Measurements from ENCODE around the gene HOXB2.
"Not testable (repeated sequence)": the region's sequence is repeated elsewhere in the genome, so short reads cannot be mapped to it uniquely, and the experiment has no call there.

Gene HOXB2

DNA sequence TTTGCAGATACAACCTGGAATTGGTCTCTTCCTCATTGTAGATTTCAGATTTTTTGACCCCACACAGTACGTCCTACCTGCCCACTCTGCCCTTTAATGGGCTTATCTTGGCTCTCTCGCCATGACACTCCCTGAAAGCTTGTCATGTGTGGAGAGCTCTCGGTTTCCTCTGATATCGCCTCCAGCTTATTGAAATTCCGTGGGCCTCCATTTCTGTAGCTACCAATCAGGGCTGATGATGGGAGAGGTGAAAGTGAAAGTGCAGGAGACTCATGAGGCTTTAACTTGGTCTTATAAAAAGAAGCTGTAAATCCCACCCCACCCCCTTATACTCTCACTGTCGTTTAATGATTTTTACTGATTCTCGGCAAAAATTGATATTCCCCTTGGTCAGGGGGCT is 31.8 kb downstream of the HOXB2 start:
- DNase-seq = no peak

DNA sequence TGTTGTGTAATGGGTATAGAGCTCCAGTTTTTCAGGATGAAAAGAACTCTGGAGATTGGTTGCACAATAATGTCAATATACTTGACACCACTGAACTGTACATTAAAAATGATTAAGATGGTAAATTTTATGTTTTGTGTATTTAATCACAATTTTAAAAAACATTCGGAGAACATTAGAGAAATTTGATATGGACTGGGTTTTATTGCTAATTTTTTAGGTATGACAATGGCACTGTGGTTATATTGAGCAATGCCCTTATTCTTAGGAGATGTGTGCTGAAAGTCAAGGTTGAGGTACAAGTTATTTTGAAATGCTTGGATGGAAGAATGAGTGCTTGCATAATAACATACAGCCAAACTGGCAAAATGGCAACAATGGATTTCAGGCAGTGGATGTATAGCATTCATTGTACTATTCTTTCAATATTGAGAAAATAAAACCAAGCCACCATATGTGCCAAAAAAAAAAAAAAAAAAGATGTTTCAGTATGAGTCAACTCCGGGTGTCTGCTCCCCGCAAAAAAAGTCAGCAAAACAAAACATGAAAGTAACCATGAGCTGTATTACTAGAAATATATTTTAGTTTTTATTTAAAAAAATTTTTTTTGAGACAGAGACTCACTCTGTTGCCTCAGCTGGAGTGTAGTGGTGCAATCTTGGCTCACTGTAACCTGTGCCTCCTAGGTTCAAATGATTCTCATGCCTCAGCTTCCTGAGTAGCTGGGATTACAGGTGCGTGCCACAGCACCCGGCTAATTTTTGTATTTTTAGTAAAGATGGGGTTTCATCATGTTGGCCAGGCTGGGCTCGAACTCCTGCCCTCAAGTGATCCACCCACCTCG is 33.9 kb downstream of the HOXB2 start:
- no peak for DNase-seq

DNA sequence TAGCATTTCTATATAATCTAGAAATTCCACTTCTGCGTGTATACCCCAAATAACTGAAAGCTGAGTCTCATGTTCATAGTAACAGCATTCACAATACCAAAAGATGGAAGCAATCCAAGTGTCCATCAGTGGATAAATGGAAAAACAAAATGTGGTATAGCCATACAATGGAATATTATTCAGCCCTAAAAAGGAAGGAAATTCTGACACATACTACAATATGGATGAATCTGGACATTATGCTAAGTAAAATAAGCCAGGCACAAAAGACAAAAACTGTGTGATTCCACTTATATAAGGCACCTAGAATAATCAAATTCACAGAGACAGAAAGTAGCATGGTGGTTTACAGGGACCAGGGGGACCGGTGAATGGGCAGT is 34.5 kb downstream of the HOXB2 start:
- DNase-seq = no peak

DNA sequence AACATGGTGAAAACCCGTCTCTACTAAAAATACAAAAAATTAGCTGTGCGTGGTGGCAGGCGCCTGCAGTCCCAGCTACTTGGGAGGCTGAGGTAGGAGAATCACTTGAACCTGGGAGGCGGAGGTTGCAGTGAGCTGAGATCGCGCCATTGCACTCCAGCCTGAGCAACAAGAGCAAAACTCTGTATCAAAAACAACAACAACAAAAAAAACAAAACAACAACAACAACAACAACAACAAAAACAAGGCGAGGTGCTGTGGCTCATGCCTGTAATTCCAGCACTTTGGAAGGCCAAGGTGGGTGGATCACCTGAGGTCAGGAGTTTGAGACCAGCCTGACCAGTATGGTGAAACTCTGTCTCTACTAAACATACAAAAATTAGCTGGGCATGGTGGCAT is 35.2 kb downstream of the HOXB2 start:
- DNase-seq = not testable (repeated sequence)

DNA sequence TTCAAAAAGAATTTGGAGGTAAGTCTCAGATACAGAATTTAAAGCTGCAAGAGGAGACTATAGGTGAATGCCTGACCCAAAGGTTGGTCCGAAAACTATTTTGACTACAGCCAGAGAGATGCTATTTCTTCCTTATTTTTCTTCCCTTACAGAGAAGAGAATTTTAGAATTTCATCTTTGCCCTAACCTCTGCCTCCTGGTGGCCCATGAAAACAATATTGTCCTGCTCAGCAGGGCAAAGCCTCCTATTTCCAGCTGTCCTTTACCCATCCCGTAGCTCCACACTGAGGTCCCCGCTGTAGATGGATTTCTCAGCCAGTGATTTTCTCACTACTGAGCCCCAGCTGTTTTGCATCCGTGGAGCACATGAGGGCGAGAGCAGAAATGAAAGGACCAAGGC is 38.7 kb downstream of the HOXB2 start:
- no peak for DNase-seq

DNA sequence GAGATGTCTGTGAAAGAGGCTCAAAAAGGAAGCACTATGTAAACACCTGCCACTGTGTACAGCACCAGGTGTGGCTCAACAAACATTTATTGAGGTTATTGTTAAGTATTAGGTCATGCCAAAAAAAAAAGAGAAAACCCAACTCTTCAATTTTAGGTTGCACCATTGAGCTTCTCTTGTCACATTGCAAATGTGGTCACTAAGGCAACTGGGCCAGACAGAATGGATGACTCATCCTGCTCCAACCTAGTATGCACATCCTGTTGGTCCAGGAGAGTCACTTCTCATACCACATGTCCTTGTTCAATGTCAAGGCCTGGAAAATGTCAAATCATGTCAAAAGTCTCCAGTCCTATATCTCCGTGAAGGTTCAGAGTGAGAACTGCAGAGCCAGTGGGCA is 39.1 kb downstream of the HOXB2 start:
- DNase-seq = peak; percentile 20 to 51

DNA sequence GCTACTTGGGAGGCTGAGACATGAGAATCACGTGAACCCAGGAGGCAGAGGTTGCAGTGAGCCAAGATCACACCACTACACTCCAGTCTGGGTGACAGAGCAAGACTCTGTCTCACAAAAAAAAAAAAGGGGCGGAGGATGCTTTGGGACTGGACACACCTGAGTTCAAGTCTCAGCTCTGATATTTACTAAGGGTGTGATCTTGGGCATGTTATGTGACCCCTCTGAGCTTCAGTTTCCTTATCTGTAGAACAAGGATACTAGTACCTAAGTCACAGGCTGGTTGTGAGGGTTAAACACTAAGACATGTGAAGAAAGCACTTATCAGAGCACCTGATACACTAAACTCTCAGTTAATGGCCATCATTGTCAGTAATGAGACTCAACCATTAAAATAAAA is 40.0 kb downstream of the HOXB2 start:
- DNase-seq = no peak

DNA sequence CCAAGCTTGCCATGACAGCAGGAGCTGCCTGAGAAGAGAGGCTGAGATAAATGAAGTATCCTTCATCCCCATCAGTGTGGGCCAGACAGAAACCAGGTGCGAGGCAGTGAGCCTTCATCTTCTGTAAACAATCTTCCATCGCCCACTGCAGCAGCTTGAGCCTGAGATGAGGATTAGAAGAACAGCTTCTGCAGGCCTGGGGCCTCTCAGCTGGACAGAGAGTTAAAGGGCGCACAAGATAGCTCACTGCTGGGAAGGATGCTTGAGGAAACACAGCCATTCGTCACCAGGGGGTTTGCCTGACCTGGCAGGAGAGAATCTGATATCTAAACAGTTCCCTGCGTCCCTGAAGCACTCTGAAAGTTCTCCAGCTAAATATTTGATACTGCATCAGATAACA is 41.2 kb downstream of the HOXB2 start:
- no peak for DNase-seq

DNA sequence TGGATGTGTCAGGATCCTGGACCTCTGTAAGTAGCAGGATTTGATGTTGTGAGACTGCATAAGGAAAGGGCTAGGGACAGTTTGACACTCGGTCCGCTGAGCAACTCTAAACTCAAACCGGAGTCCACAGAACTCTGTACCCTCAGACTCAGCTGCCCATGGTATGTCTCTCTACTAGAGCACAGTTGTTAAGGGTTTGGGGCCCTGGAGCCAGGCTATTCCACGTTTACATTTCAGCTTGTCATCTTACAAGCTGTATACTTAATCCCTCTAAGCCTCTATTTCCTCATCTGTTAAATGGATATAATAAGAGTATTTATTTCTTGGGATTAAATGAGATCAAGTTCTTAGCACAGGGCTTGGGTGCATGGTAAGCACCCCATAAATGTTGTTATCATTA is 42.0 kb downstream of the HOXB2 start:
- DNase-seq = no peak

DNA sequence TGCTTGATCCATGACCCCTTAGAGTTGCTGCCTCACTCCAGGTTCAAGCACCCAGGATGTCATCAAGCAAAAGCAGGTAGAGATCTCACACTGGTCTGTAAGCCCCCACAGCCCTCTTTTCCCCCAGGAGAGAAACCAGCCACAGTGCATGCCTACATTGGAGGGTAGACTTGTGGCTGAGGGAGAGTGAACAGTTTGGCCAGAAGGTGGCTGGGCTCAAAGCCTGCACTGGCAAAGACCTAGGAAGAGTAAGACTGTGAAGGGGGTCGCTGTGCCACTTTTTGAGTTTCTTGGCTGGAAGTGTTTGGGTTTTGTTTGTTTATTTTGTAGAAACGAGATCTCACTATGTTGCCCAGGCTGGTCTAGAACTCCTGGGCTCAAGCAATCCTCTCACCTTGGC is 42.6 kb downstream of the HOXB2 start:
- DNase-seq = no peak

DNA sequence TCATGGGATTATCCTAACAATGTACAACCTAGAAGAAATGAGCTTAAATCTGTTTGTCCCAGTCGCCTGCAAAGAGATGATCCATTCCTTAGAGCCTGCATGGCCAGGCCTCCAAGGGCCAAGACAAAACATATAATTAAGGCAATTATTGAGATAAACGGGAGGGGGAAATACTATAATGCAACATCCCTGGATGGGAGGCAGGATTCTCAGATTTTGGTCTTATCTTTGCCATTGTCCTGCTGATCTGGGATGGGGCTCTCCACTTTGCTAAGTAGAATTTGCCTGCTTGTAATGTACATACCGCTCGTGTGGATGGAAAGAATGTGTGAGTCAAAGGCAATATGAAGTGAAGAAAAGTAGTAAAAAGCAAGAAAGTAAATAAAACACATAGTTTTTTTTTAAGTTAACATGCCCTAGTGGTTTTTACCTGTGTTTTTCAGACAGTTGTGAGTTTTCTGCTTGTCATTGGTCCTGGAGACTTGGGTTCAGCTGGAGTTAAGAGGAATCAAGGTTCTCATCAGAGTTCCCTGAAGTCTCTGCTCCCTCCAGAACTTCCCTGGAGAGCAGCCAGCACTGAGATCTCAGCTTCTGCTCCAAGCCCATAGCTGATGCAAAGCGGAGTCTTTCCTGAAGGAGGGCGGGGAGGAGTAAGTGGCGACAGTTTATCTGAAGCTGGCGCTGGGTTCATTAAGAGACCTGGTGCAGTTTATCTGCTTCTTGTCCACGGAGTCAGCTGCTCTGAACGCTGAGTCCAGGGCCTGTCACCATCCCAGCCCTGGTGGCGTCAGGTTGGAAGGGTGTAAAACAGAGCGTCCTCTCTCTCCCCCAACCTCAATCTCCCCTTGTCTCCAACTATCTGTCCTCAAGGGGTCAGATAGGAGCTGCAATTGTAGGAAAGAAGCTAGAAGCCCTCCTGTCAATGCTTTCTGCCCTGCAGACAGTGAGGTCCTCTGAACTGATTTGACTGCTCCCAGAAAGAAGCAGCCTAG is 44.2 kb downstream of the HOXB2 start:
- DNase-seq = no peak

DNA sequence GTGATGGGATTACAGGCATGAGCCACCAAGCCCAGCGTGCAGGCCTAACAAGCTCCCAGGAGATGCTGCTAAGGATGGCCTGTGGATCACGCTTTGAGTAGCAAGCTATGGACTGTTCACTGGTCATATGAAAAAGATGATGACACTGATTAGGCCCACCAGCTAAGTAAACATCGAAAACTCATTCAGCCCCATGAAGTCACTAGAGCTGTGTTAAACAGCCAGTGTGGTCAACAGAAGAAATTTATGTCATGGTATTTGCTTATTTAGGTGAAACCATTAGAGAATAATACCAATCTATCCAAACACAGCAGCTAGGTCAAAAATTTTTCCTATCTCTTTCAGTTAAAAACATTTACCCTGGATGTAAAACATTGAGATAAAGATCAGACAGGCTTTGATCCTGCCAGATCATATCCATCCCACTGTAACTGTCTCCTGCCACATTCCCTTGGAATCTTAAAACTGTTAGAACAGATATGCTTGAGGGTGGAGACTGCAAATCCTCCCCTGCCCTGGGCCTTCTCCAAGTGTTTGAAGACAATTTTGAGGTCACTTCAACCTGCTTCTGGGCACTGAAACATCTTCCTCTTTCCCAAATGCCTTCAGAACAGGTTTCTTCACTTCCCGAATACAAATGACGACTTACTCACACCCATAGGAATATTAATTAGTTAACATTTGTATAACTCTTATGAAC is 45.0 kb downstream of the HOXB2 start:
- no peak for DNase-seq

DNA sequence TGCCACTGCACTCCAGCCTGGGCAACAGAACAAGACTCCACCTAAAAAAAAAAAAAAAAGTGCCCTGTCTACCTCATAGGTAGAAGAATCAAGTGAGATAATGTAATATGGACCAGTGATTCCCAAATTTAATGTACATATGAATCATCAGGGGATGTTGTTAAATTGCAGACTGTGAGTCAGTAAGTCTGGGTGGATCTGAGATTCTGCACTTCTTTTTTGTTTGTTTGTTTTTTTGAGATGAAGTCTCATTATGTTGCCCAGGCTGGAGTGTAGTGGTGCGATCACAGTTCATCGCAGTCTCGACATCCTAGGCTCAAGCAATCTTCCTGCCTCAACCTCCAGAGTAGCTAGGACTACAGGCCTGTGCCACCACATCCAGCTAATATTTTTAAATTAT is 45.7 kb downstream of the HOXB2 start:
- DNase-seq = no peak

DNA sequence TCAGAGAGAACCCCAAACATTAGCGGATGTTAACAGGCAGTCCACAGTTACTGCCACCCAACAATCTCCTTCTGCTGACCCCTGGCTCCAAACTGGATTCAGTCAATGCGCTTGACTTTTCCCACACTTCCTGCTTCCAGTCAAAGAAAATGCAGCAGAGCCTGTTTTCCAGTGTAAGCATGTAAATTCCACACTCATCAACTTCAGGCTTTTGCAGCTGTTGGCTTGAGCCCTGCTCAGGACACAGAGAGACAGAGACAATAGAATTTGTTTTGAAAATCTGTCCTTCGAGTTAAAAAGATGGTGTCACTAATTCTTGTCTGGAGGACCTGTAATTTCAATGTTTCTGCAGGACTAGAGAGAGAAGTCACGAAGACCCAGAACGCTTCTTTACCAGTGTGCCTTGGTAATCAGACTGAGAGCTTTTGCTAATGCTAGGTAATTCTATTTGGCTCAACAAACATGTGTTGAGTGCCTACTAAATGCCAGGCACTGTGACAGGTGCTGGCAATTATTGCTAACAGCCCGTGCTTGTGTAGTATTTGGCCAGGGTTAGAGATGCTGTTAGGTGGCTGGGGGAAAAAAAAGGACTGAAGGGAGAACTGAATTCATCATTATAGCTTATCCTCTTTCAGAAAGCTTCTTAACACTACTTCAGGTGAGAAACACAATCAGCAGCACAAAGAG is 46.6 kb downstream of the HOXB2 start:
- no peak for DNase-seq

DNA sequence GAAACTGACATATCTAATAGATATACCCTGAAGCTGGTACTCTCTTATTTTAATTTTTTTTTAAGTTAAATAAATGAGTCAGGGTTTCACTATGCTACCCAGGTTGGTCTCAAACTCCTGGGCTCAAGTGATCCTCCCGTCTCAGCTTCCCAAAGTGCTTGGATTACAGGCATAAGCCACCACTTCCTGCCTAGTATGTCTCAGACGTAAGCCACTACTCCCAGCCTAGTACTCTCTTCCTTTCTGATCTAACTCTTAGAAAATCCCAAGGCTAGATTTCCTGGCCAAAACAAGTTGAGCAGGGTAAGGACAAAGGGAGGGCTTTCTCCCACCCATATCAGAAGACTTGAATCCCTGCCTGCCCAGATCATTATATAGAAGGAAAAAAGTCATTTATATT is 47.8 kb downstream of the HOXB2 start:
- no peak for DNase-seq

DNA sequence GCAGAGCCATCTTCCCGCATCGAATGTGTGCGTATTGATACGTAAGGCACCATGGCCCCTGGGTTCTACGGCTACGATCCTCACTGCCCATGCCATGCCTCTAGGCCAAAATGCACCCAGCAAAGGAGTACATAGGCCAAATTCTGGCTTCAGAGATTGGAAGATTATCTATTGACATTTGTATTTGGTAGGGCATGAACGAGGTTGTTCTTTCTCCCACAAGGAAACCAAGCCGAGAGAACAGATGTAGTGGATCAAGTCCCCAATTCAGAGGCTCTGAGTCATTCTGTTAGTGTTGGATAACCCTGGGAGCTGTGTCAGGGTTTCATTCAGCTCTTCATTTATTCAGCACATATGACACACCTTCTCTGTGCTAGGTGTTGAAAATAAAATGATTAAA is 50.6 kb downstream of the HOXB2 start:
- DNase-seq = no peak
